GM20000 (cell line): ENCODE results near the gene RER1.
A peak's percentile ranks its signal among the peaks of the same experiment; 100 is the strongest.

Experiments
- DNase-seq: peaks from one replicate; pipeline ENCODE4 v3.0.0; 2012; ENCODE audit warnings: low spot score
- TF ChIP-seq, protein P1 (sequence below): IDR thresholded peaks from 2 replicates; pipeline ENCODE4 v1.5.1; 2012; ENCODE audit warnings: mild to moderate bottlenecking, control low read depth; ENCODE audit errors: extremely low read depth, missing control alignments

RER1 gene

DNA sequence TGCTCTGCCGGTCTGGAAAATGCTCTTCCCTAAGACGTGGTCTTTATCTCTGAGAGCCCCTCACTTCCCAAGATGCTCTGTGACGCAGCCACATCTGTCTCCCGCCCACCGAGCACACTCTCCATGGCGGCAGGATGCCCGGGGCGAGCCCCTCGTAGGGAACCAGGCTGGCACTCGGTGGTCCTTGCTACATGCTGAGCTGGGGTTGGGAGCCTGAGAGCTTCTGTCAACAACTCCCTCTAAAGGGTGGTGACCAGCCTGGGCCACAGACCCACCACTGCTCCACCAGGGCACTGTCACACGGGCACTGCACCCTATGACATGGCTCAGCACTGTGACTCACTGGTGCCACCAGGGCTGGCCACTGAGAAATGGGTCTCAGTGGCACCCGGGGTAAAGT is 18.1 kb downstream of the RER1 start:
- no peak for DNase-seq
- TF ChIP-seq, protein P1, sequence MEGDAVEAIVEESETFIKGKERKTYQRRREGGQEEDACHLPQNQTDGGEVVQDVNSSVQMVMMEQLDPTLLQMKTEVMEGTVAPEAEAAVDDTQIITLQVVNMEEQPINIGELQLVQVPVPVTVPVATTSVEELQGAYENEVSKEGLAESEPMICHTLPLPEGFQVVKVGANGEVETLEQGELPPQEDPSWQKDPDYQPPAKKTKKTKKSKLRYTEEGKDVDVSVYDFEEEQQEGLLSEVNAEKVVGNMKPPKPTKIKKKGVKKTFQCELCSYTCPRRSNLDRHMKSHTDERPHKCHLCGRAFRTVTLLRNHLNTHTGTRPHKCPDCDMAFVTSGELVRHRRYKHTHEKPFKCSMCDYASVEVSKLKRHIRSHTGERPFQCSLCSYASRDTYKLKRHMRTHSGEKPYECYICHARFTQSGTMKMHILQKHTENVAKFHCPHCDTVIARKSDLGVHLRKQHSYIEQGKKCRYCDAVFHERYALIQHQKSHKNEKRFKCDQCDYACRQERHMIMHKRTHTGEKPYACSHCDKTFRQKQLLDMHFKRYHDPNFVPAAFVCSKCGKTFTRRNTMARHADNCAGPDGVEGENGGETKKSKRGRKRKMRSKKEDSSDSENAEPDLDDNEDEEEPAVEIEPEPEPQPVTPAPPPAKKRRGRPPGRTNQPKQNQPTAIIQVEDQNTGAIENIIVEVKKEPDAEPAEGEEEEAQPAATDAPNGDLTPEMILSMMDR, result no peak

DNA sequence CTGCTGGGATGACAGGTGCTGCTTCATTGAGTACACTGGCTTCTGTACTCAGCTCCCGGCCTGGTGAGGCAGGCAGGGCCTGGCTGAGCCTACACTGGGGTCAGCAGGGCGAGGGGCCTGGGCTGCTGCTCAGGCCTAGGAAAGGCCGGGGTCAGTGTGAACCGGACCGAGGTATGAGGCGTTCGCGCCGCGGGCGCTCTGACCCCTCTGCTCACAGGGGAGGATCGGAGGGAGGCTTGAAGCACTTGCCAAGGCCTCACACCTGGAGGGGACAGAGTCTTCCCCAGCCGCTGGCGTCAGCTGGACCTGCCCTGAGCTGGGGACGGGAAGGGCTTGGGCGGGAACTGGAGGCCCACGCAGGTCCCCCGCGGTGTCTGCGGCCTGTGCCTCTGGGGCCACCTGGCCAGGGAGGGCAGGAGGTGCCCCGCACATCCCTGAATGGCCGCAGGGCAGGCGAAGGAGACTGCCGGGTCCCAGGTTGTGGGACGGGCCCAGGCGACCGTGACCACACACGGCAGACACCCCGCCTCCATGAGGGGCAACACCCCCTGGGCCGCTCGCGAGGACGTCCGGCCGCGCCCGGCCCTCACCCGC is 20.3 kb downstream of the RER1 start:
- TF ChIP-seq, protein P1, result no peak
- DNase-seq, result no peak

DNA sequence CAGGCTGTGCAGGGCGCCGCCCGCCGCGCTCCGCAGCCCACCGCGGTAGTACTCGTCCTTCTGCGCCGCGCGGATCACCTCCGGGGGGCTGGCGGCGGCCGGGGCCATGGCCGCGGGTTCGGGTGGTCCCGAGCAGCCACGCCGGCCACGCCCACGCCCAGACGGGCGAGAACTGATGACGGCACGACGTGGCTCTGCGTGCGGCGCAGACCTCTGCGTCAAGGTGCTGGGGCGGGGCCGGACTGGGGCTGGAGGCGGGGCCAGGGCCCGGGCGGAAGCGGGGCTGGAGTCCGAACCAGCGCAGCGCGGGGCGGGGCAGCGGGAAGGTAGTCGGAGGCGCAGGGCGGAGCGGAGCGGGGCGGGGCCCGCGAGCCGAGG is 20.7 kb downstream of the RER1 start, which contains the start of gene PEX10:
Gene PEX10, minus strand, starts transcription at position 170 of the 378 bp plus-strand sequence. Its CDS starts 62 bp downstream, at position 108.
- TF ChIP-seq, protein P1, result no peak
- DNase-seq, result peak; percentile 100

DNA sequence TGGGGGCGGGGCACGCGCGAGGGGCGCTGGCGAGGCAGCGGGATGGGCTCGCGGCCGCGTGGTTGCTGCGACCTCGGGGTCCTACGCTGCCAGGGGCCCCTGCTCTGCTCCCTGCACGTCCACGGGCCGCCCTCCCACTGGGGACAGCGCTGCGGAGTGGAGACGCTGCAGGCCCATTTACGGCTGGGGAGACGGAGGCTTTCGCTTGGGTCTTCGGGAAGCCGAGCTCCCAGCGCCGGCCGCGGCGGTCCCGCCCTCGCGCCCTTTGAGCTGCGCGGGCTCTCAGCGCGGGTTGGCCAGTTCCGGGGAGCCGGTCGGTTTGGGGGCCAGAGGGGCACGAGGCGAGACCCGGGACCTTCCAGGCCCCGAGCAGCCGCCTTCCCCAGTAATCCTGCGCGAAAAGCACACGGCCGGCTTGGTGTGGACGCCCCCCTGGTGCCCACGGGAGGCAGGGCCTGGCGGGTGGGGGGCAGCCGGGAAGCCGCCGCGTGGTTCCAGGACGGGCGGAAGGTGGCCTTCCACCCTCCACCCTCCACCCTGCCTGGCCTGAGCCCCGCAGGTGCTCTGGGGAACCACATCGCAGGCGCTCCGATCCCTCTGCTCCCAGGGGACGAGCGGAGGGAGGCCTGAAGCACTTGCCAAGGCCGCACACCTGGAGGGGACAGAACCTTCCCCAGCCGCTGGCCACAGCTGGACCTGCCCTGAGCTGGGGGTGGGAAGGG is 21.3 kb downstream of the RER1 start:
- DNase-seq, result peak; percentile 86
- TF ChIP-seq, protein P1, result no peak

DNA sequence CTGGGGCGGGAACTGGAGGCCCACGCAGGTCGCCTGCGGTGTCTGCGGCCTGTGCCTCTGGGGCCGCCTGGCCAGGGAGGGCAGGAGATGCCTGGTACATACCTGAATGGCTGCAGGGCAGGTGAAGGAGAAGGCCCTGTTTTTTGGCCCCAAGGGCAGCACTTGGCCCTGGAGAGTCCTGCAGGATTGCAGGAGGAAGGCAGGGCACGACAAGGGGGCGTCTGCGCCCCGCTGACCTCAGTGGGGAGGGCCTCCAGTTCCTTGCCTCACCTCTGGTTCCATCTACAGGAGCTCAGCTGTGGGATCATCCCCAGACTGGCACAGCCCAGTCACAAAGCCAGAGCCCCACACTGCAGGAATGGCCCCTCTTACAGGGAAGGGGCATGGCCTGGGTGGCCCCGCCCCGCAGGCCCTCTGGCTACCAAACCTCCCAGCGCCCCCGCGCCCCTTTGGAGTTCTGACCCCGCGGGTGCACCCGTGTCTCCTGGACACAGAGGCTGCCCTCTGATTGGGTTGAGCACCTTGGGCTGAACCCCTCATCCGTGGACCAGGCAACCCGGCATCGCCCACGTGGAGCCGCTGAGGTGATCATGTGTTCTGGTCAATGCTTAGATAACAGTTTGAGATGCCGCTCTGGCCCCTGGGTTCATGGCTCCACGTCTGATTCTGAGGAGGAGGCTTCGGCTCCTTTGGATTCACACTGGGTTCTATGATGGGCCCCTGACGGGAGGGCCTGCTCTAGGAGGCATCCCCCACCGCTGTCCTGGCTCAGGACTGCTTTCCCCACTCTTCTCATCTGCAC is 22.1 kb downstream of the RER1 start:
- TF ChIP-seq, protein P1, result no peak
- no peak for DNase-seq

DNA sequence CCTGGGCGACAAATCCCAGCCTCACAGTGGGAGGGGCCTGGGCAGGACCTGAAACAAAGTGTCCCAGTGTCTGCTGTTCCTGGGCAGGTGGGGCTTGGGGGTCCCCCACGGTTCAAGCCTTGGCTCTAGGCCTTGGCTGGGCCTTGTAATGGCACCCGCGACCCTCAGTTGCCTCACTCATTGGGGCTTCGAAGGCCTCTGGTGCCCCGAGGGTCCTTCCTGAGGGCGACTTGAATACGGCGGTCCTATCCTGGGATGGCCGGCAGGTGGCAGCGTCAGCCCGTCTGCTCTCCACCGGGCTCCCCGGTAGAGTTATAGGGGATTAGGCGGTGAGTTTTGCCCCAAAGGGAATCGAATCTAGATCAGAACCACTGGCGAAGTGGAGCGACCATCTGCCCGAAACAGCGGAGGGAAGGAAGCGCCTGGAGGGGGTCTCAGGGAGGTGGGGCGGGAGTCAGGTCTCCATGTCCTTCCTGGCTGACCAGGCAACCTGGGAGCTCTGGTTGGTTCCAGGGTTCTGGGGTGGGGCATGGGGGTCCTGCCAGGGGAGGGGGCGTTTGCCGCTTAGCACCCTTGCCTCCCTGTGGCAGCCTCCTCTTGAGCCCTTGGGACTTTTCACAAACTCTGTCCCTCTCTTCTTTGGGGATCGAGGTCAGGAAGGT is 22.8 kb downstream of the RER1 start:
- TF ChIP-seq, protein P1, result peak; percentile 82
- DNase-seq, result peak; percentile 89

DNA sequence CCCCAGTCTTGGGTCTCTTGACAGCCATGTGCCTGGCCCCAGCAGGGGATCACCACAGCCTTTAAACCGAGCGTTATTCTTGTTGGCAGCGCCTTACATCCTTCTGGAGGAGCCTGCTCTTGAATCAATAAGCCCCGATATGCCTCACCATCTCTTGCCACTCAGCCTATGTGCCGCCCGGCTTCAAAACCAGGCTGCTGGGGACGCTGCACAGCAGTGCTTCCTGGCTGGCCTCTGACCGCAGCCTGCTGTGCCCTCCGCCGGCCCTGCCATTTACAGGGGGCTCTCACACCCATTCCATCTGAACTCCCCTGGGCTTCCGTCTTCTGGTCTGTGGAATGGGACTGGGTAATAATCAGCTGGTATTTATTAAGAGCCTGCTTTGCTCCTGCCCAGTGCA is 23.7 kb downstream of the RER1 start:
- DNase-seq, result no peak
- TF ChIP-seq, protein P1, result no peak
